ENCODE measurements around the gene SLIT3. TPM values are rescaled to one million over a fixed set of nuclear protein-coding genes. Genes with fewer than 3 reads are reported as not detected.

Gene SLIT3
- total RNA-seq, 1 experiment from 2014 or later: 0.10 TPM

GRCh38 chr5:169166078-169166477 is 134.9 kb downstream of the SLIT3 start:
- Histone ChIP-seq H4K20me1 (ENCODE audit: insufficient read depth) (no peaks in the 10 kb centered on the region), H3K27me3 (ENCODE audit: insufficient read depth, low read length) (peaks cover 34% of the 10 kb centered on the region), H3K4me2 (ENCODE audit: low read length) (no peak overlapping the region), H3K9ac (ENCODE audit: low read length) (no peak overlapping the region), H3K4me3 (replicated peaks in 1 of 2; ENCODE audit: low read depth in 1 of 2, low read length in 2 of 2) (no peak overlapping the region), H3K9me3 (ENCODE audit: control insufficient read depth in 1 of 2, insufficient read depth in 1 of 2, low read depth in 1 of 2, low read length in 2 of 2) (no peaks in the 10 kb centered on the region), H3K9me2 (ENCODE audit: insufficient read depth) (no peaks in the 10 kb centered on the region), H2AFZ (ENCODE audit: low read depth, low read length, poor library complexity, severe bottlenecking) (no peak overlapping the region), H3K79me2 (ENCODE audit: insufficient read depth, low read length) (no peaks in the 10 kb centered on the region), H3K27ac (ENCODE audit: low read depth, low read length) (no peak overlapping the region), H3K4me1 (ENCODE audit: control insufficient read depth in 1 of 2, insufficient read depth in 2 of 2, low read length in 2 of 2) (no peaks in the 10 kb centered on the region), H3K36me3 (ENCODE audit: control insufficient read depth in 1 of 2, insufficient read depth in 2 of 2, low read length in 2 of 2) (no peaks in the 10 kb centered on the region)
- ATAC-seq (no peak), DNase-seq (ENCODE audit: low read depth, low spot score) (no peak)
- POLR2A ChIA-PET: no interaction called here
- RAD21 ChIA-PET (ENCODE audit: low non-redundant PET in 1 of 2, low total read pairs in 2 of 2, uncharacterized antibody in 2 of 2, unreplicated experiment in 2 of 2): no interaction called here
- no peak for TF ChIP-seq CTCF (IDR thresholded peaks at IDR 0.05 in 2 of 3, conservative IDR thresholded peaks at IDR 0.05 in 1 of 3; ENCODE audit: borderline replicate concordance in 1 of 3, insufficient read depth in 1 of 3, low read depth in 2 of 3, low read length in 2 of 3)
- TF ChIP-seq SIN3A (IDR thresholded peaks at IDR 0.05; ENCODE audit: low read depth): no peak
- TF ChIP-seq POLR2AphosphoS5 (IDR thresholded peaks at IDR 0.05; ENCODE audit: low read depth, low read length): no peak
- no peak for TF ChIP-seq ZFX (IDR thresholded peaks at IDR 0.05)
- TF ChIP-seq EGR1 (IDR thresholded peaks at IDR 0.05; ENCODE audit: low read depth): no peak
- TF ChIP-seq YY1 (IDR thresholded peaks at IDR 0.05; ENCODE audit: extremely low read depth, insufficient replicate concordance, low read depth, low read length): no peak
- TF ChIP-seq POLR2A (IDR thresholded peaks at IDR 0.05; ENCODE audit: borderline replicate concordance, extremely low read depth, insufficient read depth, insufficient read length): no peak
- no peak for TF ChIP-seq EZH2 (IDR thresholded peaks at IDR 0.05)
- TF ChIP-seq ATF3 (IDR thresholded peaks at IDR 0.05): no peak
- no peak for TF ChIP-seq CBX3 (IDR thresholded peaks at IDR 0.05; ENCODE audit: low read depth)
- TF ChIP-seq SP1 (IDR thresholded peaks at IDR 0.05; ENCODE audit: low read depth): no peak
- no peak for TF ChIP-seq RAD21 (IDR thresholded peaks at IDR 0.05; ENCODE audit: low read depth)
- no peak for TF ChIP-seq SRF (IDR thresholded peaks at IDR 0.05; ENCODE audit: low read depth)
- no peak for TF ChIP-seq ELF1 (IDR thresholded peaks at IDR 0.05; ENCODE audit: borderline replicate concordance, low read depth)
- no peak for TF ChIP-seq ZBTB33 (IDR thresholded peaks at IDR 0.05; ENCODE audit: extremely low read depth, insufficient replicate concordance, low read length)
- no peak for TF ChIP-seq ZNF274 (IDR thresholded peaks at IDR 0.05; ENCODE audit: low read depth, low read length)
- no peak for TF ChIP-seq JUND (IDR thresholded peaks at IDR 0.05)
- no peak for TF ChIP-seq CEBPB (IDR thresholded peaks at IDR 0.05; ENCODE audit: low read depth)
- intact Hi-C loops (cut with micrococcal nuclease): no loop called here
- CTCF ChIA-PET: no interaction called here
- no TSS peak for BruUV-seq (replicated peaks)

All from HCT116 (cell line).